ENCODE measurements around the gene CD93. TPM values are rescaled to one million over a fixed set of nuclear protein-coding genes. Genes with fewer than 3 reads are reported as not detected.

Gene CD93
- total and polyA plus RNA-seq, 7 donors = 7.7 to 35.7 (median 17.6) TPM

GRCh38 chr20:23114448-23115082, 28.4 kb upstream of the CD93 start:
- TF ChIP-seq, protein P1, sequence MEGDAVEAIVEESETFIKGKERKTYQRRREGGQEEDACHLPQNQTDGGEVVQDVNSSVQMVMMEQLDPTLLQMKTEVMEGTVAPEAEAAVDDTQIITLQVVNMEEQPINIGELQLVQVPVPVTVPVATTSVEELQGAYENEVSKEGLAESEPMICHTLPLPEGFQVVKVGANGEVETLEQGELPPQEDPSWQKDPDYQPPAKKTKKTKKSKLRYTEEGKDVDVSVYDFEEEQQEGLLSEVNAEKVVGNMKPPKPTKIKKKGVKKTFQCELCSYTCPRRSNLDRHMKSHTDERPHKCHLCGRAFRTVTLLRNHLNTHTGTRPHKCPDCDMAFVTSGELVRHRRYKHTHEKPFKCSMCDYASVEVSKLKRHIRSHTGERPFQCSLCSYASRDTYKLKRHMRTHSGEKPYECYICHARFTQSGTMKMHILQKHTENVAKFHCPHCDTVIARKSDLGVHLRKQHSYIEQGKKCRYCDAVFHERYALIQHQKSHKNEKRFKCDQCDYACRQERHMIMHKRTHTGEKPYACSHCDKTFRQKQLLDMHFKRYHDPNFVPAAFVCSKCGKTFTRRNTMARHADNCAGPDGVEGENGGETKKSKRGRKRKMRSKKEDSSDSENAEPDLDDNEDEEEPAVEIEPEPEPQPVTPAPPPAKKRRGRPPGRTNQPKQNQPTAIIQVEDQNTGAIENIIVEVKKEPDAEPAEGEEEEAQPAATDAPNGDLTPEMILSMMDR (IDR thresholded peaks at IDR 0.05) = no peak
- Histone ChIP-seq H3K27ac (peak overlapping the region; percentile 9), H3K36me3 (ENCODE audit: insufficient read depth in 1 of 2, low read depth in 1 of 2) (no peaks in the 10 kb centered on the region), H3K4me1 (peaks cover 8% of the 10 kb centered on the region), H3K9me3 (no peaks in the 10 kb centered on the region), H3K4me3 (no peak overlapping the region), H3K27me3 (ENCODE audit: insufficient read depth in 3 of 3, low read length in 2 of 3) (no peaks in the 10 kb centered on the region)
- DNase-seq (no peak), ATAC-seq (no peak)
- WGBS, 3 donors = 69 to 86% (median 77%) methylated on average over 8 of the region's 8 CpGs
- intact Hi-C loops (cut with DNase I) = no loop called here

DNA sequence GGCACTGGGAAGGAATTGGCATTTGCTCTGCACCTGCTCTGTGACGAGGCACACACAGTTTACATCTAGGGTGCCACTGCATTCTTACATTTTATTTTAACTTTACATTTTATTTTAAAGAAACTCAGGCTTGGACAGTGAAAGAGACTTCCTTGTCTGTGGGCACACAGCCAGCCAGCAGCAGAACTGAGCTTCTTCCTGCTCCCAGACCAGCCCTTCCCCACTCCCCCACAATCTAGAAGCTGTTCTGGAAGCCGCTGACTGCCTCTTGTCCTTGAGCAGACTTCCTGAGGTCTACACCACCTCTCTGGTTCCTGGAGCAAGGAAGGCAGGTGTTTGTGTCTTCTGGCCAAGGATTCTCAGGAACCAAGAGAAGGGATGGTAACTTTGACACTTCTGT, 27.9 kb upstream of the CD93 start:
- Histone ChIP-seq H3K27ac (peak overlapping the region; percentile 9), H3K9me3 (no peaks in the 10 kb centered on the region), H3K4me3 (no peak overlapping the region), H3K36me3 (ENCODE audit: insufficient read depth in 1 of 2, low read depth in 1 of 2) (no peaks in the 10 kb centered on the region), H3K4me1 (peaks cover 8% of the 10 kb centered on the region), H3K27me3 (ENCODE audit: insufficient read depth in 3 of 3, low read length in 2 of 3) (no peaks in the 10 kb centered on the region)
- ATAC-seq = no peak
- TF ChIP-seq, protein P1 (IDR thresholded peaks at IDR 0.05) = no peak
- intact Hi-C loops (cut with DNase I) = no loop called here
- DNase-seq = no peak
- WGBS, 3 donors = 81 to 86% (median 84%) methylated on average over 2 of the region's 2 CpGs

- WGBS, 3 donors = 67 to 82% (median 75%) methylated on average over 1 of the region's 1 CpG
- no peak overlapping the region for H3K27ac ChIP-seq
- H3K27me3 ChIP-seq (ENCODE audit: insufficient read depth in 3 of 3, low read length in 2 of 3) = no peaks in the 10 kb centered on the region
- no peaks in the 10 kb centered on the region for H3K36me3 ChIP-seq (ENCODE audit: insufficient read depth in 1 of 2, low read depth in 1 of 2)
- no peak overlapping the region for H3K4me3 ChIP-seq
- intact Hi-C loops (cut with DNase I) = no loop called here
- H3K4me1 ChIP-seq = peaks cover 13% of the 10 kb centered on the region
- ATAC-seq (no peak), DNase-seq (no peak)
- TF ChIP-seq, protein P1 (IDR thresholded peaks at IDR 0.05) = no peak
- no peaks in the 10 kb centered on the region for H3K9me3 ChIP-seq
Observed at GRCh38 chr20:23112595-23112994, 26.5 kb upstream of the CD93 start.

- no peaks in the 10 kb centered on the region for H3K27me3 ChIP-seq (ENCODE audit: insufficient read depth in 3 of 3, low read length in 2 of 3)
- no peaks in the 10 kb centered on the region for H3K9me3 ChIP-seq
- H3K36me3 ChIP-seq (ENCODE audit: insufficient read depth in 1 of 2, low read depth in 1 of 2) = no peaks in the 10 kb centered on the region
- no peak overlapping the region for H3K4me3 ChIP-seq
- H3K4me1 ChIP-seq = peaks cover 17% of the 10 kb centered on the region
- intact Hi-C loops (cut with DNase I) = no loop called here
- TF ChIP-seq, protein P1 (IDR thresholded peaks at IDR 0.05) = no peak
- WGBS, 3 donors = 85 to 93% (median 87%) methylated on average over 9 of the region's 9 CpGs
- no peak overlapping the region for H3K27ac ChIP-seq
- ATAC-seq = no peak
- DNase-seq = no peak
Observed at GRCh38 chr20:23111944-23112342, 25.8 kb upstream of the CD93 start.

Data from psoas muscle (tissue), 8 donors.